Body of pancreas (tissue), 4 donors: Measurements from ENCODE around the gene KATNAL2.
"Not testable (repeated sequence)": the region's sequence is repeated elsewhere in the genome, so short reads cannot be mapped to it uniquely, and the experiment has no call there.

Experiments used
- CTCF ChIP-seq, 7 experiments: fragments of 450-650 bp in 4 of 7; fragments of 200-600 bp in 3 of 7; sonication (generic) in 3 of 7; IDR thresholded peaks; one replicate each; pipeline ENCODE4 v1.5.1; 2016 to 2019; ENCODE audit warnings: antibody characterized with exemption in 7 of 7
- POLR2A ChIP-seq, 3 donors: fragments of 450-650 bp; IDR thresholded peaks; one replicate each; pipeline ENCODE4 v1.6.1; 2016; ENCODE audit warnings: antibody characterized with exemption in 3 of 3, mild to moderate bottlenecking in 2 of 3

- TF ChIP-seq CTCF, POLR2A (IDR thresholded peaks at IDR 0.05): not testable (repeated sequence)
Measured at GRCh38 chr18:47022821-47023220, 105.4 kb downstream of the KATNAL2 start.
